H1 (cell line): ENCODE results near the gene XPO1. TPM values are rescaled to one million over a fixed set of nuclear protein-coding genes. Genes with fewer than 3 reads are reported as not detected.
"Not testable (repeated sequence)": the region's sequence is repeated elsewhere in the genome, so short reads cannot be mapped to it uniquely, and the experiment has no call there.

Source experiments
- CTCF ChIA-PET: fragments of 300-600 bp; sonication (Branson Sonifier 250); formaldehyde crosslinking; loops from one replicate; lab custom pipeline; 2021; ENCODE audit not compliant: partially characterized antibody; lab: Charles Lee
- POLR2A ChIA-PET: fragments of 300-600 bp; sonication (Branson Sonifier 250); formaldehyde crosslinking; loops from one replicate; lab custom pipeline; 2021; ENCODE audit warnings: inconsistent platforms; ENCODE audit not compliant: partially characterized antibody; lab: Charles Lee
- DNase-seq, 2 experiments: peaks; one replicate each; pipeline versions ENCODE4 v3.0.0 to v3.0.0-alpha.2; 2010 to 2022; ENCODE audit warnings: low spot score in 2 of 2, low read depth in 1 of 2, mixed read lengths in 1 of 2
- FAIRE-seq: peaks from 2 replicates; lab custom pipeline; 2011; peaks lifted over from hg19 to GRCh38; lab: Jason Lieb, UNC
- H2AFZ ChIP-seq: 2 replicates; pipeline ENCODE4 v1.8.1; 2012; ENCODE audit warnings: low read length, inconsistent platforms
- H2AK5ac ChIP-seq: 2 replicates; pipeline ENCODE4 v1.6.1; 2013; ENCODE audit warnings: low read depth, low read length
- H2BK120ac ChIP-seq: replicated peaks from 2 replicates; pipeline ENCODE3; 2013; ENCODE audit warnings: low read depth, low read length, inconsistent platforms
- H2BK12ac ChIP-seq: 2 replicates; pipeline ENCODE4 v1.6.1; 2013; ENCODE audit warnings: low read depth, low read length
- H2BK15ac ChIP-seq: 2 replicates; pipeline ENCODE4 v1.6.1; 2013; ENCODE audit warnings: low read length
- H2BK20ac ChIP-seq: 2 replicates; pipeline ENCODE4 v1.6.1; 2013; ENCODE audit warnings: low read length
- H2BK5ac ChIP-seq: 2 replicates; pipeline ENCODE4 v1.6.1; 2013; ENCODE audit warnings: low read depth, low read length
- H3K14ac ChIP-seq: 2 replicates; pipeline ENCODE4 v1.6.1; 2013; ENCODE audit warnings: inconsistent platforms; ENCODE audit not compliant: insufficient read length
- H3K18ac ChIP-seq: 2 replicates; pipeline ENCODE4 v1.6.1; 2013; ENCODE audit warnings: low read length; ENCODE audit errors: extremely low read depth
- H3K23ac ChIP-seq: 2 replicates; pipeline ENCODE4 v1.6.1; 2013; ENCODE audit warnings: inconsistent platforms; ENCODE audit not compliant: insufficient read length
- H3K23me2 ChIP-seq: 2 replicates; pipeline ENCODE4 v1.6.1; 2013; ENCODE audit warnings: low read depth, low read length
- H3K27ac ChIP-seq: 2 replicates; pipeline ENCODE4 v1.6.1; 2011; ENCODE audit warnings: low read depth, low read length, inconsistent platforms
- H3K27me3 ChIP-seq, 4 experiments: replicated peaks in 1 of 4; 1 replicate in 1 of 4; 2 replicates in 3 of 4; pipeline versions ENCODE4 v1.6.1 to v1.8.1; 2011 to 2013; ENCODE audit warnings: low read length in 3 of 4, mild to moderate bottlenecking in 3 of 4, inconsistent platforms in 2 of 4, mixed read lengths in 2 of 4, moderate library complexity in 1 of 4; ENCODE audit not compliant: control insufficient read depth in 3 of 4, insufficient read depth in 3 of 4; ENCODE audit errors: extremely low read depth in 1 of 4
- H3K36me3 ChIP-seq, 4 experiments: 2 replicates each; pipeline versions ENCODE4 v1.6.1 to v1.8.1; 2011 to 2013; ENCODE audit warnings: mild to moderate bottlenecking in 4 of 4, low read length in 3 of 4, moderate library complexity in 2 of 4, control low read depth in 1 of 4, inconsistent platforms in 1 of 4; ENCODE audit not compliant: insufficient read depth in 4 of 4, control insufficient read depth in 2 of 4
- H3K4ac ChIP-seq: replicated peaks from 2 replicates; pipeline ENCODE3; 2013; ENCODE audit warnings: low read length, low read depth, mixed read lengths, inconsistent platforms; ENCODE audit not compliant: insufficient read length
- H3K4me1 ChIP-seq, 4 experiments: replicated peaks in 1 of 4; 1 replicate in 1 of 4; 2 replicates in 3 of 4; pipeline versions ENCODE4 v1.6.1 to v1.8.1; 2011 to 2013; ENCODE audit warnings: low read length in 3 of 4, inconsistent platforms in 2 of 4, mixed read lengths in 1 of 4; ENCODE audit not compliant: insufficient read depth in 4 of 4, control insufficient read depth in 3 of 4
- H3K4me2 ChIP-seq, 2 experiments: 2 replicates each; pipeline versions ENCODE4 v1.6.1 to v1.8.1; 2011 to 2013; ENCODE audit warnings: low read depth in 2 of 2, low read length in 2 of 2, control low read depth in 1 of 2, inconsistent platforms in 1 of 2, mild to moderate bottlenecking in 1 of 2; ENCODE audit not compliant: insufficient read depth in 1 of 2
- H3K4me3 ChIP-seq, 4 experiments: fragments of 200-600, 300-600 bp in 1 of 4; sonication (generic), shearing (Covaris generic), sonication (Bioruptor Twin) in 1 of 4; 2 replicates each; pipeline versions ENCODE4 v1.5.1 to v1.8.1; 2011 to 2016; ENCODE audit warnings: low read length in 4 of 4, low read depth in 3 of 4, control low read depth in 2 of 4, inconsistent platforms in 2 of 4, mild to moderate bottlenecking in 2 of 4, mixed read lengths in 1 of 4, moderate library complexity in 1 of 4; ENCODE audit not compliant: insufficient read depth in 2 of 4; ENCODE audit errors: extremely low read depth in 1 of 4
- H3K56ac ChIP-seq: replicated peaks from 2 replicates; pipeline ENCODE3; 2013; ENCODE audit warnings: low read depth, mild to moderate bottlenecking, mixed read lengths, low read length, inconsistent platforms; ENCODE audit not compliant: insufficient read length
- H3K79me1 ChIP-seq: 2 replicates; pipeline ENCODE4 v1.6.1; 2013; ENCODE audit warnings: low read depth, low read length, control low read depth
- H3K79me2 ChIP-seq, 2 experiments: 2 replicates each; pipeline versions ENCODE4 v1.6.1 to v1.8.1; 2012 to 2013; ENCODE audit warnings: low read length in 2 of 2, mild to moderate bottlenecking in 2 of 2, inconsistent platforms in 1 of 2; ENCODE audit not compliant: insufficient read depth in 2 of 2, control insufficient read depth in 1 of 2
- H3K9ac ChIP-seq, 4 experiments: replicated peaks in 1 of 4; 1 replicate in 1 of 4; 2 replicates in 3 of 4; pipeline versions ENCODE4 v1.6.1 to v1.8.1; 2011 to 2013; ENCODE audit warnings: low read depth in 3 of 4, low read length in 3 of 4, control low read depth in 2 of 4, mild to moderate bottlenecking in 2 of 4, moderate library complexity in 2 of 4, inconsistent platforms in 1 of 4; ENCODE audit errors: extremely low read depth in 1 of 4
- H3K9me3 ChIP-seq, 2 experiments: 2 replicates each; pipeline versions ENCODE4 v1.6.1 to v1.8.1; 2012 to 2013; ENCODE audit warnings: mild to moderate bottlenecking in 2 of 2, moderate library complexity in 2 of 2, control low read depth in 1 of 2, inconsistent platforms in 1 of 2, low read depth in 1 of 2, low read length in 1 of 2, mixed read lengths in 1 of 2; ENCODE audit not compliant: insufficient read depth in 2 of 2
- H4K20me1 ChIP-seq, 2 experiments: replicated peaks in 1 of 2; 2 replicates each; pipeline versions ENCODE3 to v1.8.1; 2011 to 2013; ENCODE audit warnings: inconsistent platforms in 2 of 2, low read length in 2 of 2, mild to moderate bottlenecking in 1 of 2; ENCODE audit not compliant: insufficient read depth in 2 of 2, control insufficient read depth in 1 of 2
- H4K5ac ChIP-seq: 2 replicates; pipeline ENCODE4 v1.6.1; 2013; ENCODE audit warnings: low read length, low read depth, mixed read lengths, inconsistent platforms; ENCODE audit not compliant: insufficient read length
- H4K8ac ChIP-seq: 2 replicates; pipeline ENCODE4 v1.8.0; 2013; ENCODE audit warnings: mild to moderate bottlenecking, moderate library complexity, low read length, inconsistent platforms; ENCODE audit not compliant: insufficient read depth; ENCODE audit errors: extremely low read depth
- H4K91ac ChIP-seq: replicated peaks from 2 replicates; pipeline ENCODE3; 2013; ENCODE audit warnings: low read length, mixed read lengths, inconsistent platforms; ENCODE audit not compliant: insufficient read length
- WGBS, 2 experiments: shearing (Covaris generic) in 1 of 2; methylation state at CpG; one replicate each; pipeline versions ENCODE4 v1.1.6 to v1.1.7; 2013 to 2015; ENCODE audit warnings: low lambda C conversion rate in 2 of 2, mixed read lengths in 2 of 2, inconsistent platforms in 1 of 2, low coverage in 1 of 2, missing lambda C conversion rate in 1 of 2; ENCODE audit not compliant: insufficient replicate concordance in 2 of 2, insufficient coverage in 1 of 2, insufficient read length in 1 of 2; ENCODE audit errors: extremely low coverage in 1 of 2, missing lambda C conversion rate in 1 of 2; 5-methylcytosine and 5-hydroxymethylcytosine counted together
- polyA plus RNA-seq, 7 experiments: library from polyadenylated mRNA; depleted of rRNA in 3 of 7; stranded (reverse) in 5 of 7; unstranded in 2 of 7; fragments of >200 nt in 5 of 7; fragments of 200-250 nt in 2 of 7; gene quantifications; 1 replicate in 5 of 7; 2 replicates in 1 of 7; 4 replicates in 1 of 7; pipeline versions ENCODE4 v1.2.1 to v1.2.3, GENCODE V29; 2011 to 2013; ENCODE audit warnings: missing spikeins in 2 of 7, mixed read lengths in 2 of 7
- total RNA-seq: library from RNA; stranded (reverse); fragmentation: NEBNext Ultra II Directional; extraction: Animal tissue kit (Norgen Biotek cat#: 25700); gene quantifications from 2 replicates; pipeline ENCODE4 v1.2.1, GENCODE V29; 2021

The XPO1 gene
- total and polyA plus RNA-seq, 2 of the 8 experiments (the other 6 are each of a cell fraction or from before 2014, with no cell fraction given), result 110 to 296 TPM

DNA sequence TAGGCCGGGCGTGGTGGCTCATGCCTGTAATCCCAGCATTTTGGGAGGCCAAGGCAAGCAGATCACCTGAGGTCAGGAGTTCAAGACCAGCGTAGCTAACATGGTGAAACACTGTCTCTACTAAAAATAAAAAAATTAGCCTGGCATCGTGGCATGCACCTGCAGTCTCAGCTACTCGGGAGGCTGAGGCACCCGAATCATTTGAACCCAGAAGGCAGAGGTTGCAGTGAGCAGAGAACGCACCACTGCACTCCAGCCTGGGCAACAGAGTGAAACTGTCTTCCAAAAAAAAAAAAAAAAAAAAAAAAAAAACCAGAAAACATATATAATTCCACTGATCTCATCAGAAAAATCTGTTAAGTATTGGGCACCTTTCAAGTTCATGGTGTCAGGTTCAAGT lies 91.2 kb downstream of the XPO1 start:
- FAIRE-seq, DNase-seq: not testable (repeated sequence)
- CTCF ChIA-PET, result interaction anchor here (0.6 to 1.2 kb wide), 2 partner anchors 20 to 45 kb away, joined by 3 to 6 read pairs; no protein-coding TSS in a partner anchor

More for the DNA sequence above, 91.2 kb downstream of the XPO1 start:
- H3K14ac ChIP-seq, H2AK5ac ChIP-seq, H3K9ac ChIP-seq, H3K4me2 ChIP-seq, H3K27ac ChIP-seq, H3K18ac ChIP-seq, H4K8ac ChIP-seq, H4K91ac ChIP-seq, H3K79me1 ChIP-seq, H3K23ac ChIP-seq, H2BK12ac ChIP-seq, H2BK15ac ChIP-seq, H3K4me1 ChIP-seq, H2AFZ ChIP-seq, H3K4me3 ChIP-seq, H3K27me3 ChIP-seq, H3K56ac ChIP-seq, H2BK120ac ChIP-seq, H3K36me3 ChIP-seq, H3K23me2 ChIP-seq, H3K9me3 ChIP-seq, H4K5ac ChIP-seq, H2BK20ac ChIP-seq, H2BK5ac ChIP-seq, H3K4ac ChIP-seq: not testable (repeated sequence)
- WGBS, 2 experiments, result 95% methylated on average over 7 of the region's 7 CpGs; no CpG with 5 or more reads in 1 of the 2 experiments
- Histone ChIP-seq H4K20me1 (peaks cover 7 to 13% of the 10 kb centered on the region in 2 experiments), H3K79me2 (peaks cover 16 to 97% of the 10 kb centered on the region in 2 experiments)
- POLR2A ChIA-PET, result interaction anchor here (1.1 kb wide), 1 partner anchor 26 kb away, joined by 3 read pairs; no protein-coding TSS in a partner anchor
